Activated CD4-positive, alpha-beta T cell treated with anti-CD3 and anti-CD28 coated beads for 1 hour (primary cell): ENCODE measurements around the gene RNF145.

Source experiments
- DNase-seq: peaks from one replicate; pipeline ENCODE4 v3.0.0-alpha.2; 2020

The RNF145 gene

DNA sequence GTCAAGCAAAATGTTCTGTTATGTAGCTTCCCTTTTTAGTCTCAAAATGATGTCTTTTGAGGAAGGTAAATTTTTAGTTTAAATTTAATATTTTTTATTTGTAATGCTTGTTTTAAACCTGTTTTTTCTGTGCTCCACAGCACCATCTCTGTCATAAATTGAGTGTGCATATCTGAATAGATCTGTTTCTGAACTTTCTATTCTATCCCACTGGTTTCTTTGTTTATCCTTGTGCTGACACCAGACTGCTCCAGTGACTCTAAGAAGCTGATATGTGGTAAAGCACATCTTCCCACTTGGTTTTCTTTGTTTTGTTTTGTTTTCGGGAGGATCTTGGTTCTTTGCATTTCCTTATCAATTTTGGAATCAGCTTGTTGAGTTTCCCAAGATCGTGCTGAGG lies 7.1 kb upstream of the RNF145 start:
- no peak for DNase-seq

DNA sequence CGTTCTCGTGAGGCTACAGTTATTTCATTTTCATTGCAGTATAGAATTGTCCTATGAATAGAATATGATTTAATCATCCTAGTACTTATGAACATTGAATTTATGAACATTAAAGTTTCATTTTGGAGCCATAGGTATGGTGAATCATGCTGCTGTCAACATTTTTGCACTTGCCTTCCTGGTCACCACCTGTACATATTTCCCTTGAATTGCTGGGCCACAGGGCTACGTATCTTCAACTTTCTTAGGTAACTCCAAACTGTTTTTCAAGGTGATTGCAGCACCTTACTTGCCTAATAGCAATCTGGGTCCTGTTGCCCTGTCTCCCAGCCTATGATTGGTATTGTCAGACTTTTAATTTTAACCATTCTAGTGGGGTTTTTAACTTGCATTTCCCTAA lies 6.5 kb upstream of the RNF145 start:
- DNase-seq = no peak

DNA sequence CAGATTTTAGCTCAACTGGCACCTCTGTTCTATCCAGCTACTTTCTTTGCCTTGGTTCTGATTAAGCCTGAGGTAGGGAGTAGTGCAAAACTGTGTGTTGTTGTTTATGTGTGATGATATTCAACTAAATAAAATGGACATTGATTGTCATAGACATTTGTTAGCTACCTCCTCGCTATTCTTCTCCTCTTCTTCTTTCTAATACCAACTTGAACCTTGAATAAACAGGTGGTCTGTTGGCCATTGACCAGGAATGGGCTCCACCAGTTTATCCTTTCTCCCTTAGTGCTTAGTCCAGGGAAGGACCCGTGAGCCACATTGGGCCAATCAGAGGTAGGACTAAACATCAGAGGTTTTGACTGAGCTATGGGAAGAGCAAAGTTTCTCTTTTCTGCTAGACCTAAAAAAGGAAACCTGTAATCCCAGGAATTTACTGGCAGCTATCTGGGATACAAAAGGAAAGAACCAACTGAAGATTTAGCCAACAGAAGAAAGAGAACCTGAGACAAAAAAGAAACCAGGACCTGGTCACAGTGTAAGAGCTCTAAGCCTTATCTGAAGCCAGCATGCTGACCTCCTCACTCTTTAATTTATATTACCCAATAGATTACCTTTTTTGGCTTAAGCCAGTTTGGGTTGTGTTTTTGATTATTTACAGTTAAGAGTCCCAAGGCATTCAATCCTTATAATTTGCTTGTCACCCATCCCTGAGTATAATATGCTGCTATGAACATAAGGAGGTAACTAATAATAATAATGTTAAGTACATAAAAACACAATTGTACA lies 5.3 kb upstream of the RNF145 start:
- no peak for DNase-seq

DNA sequence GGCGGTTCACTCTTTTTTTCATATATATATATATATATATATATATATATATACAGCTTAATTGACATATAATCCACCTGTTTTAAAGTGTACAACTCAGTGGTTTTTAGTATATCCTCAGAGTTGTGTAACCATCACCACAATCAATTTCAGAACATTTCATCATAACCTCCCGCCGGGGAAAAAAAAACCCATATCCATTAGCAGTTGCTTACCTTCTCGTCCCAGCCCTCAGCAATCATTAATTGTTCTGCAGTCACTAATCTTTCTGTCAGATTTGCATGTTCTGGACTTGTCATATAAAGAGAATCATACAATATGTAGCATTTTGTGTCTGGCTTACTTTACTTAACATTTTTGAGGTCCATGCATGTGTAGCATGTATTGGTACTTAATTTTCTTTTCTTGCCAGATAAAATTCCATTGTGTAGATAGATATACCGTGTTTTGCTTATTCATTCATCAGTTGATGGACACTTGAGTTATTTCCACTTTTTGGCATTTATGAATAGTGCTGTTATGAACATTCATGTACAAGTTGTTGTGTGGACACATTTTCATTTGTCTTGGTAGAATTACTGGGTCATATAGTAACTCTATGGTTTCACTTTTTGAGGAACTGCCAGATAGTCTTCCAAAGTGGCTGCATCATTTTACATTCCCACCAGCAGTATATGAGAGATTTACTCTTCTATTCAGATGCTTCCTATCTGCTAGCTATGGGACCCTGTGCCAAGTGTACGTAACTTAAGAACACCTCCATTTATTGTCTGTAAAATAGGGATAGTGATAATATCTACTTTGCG lies 3.5 kb upstream of the RNF145 start:
- DNase-seq = no peak

DNA sequence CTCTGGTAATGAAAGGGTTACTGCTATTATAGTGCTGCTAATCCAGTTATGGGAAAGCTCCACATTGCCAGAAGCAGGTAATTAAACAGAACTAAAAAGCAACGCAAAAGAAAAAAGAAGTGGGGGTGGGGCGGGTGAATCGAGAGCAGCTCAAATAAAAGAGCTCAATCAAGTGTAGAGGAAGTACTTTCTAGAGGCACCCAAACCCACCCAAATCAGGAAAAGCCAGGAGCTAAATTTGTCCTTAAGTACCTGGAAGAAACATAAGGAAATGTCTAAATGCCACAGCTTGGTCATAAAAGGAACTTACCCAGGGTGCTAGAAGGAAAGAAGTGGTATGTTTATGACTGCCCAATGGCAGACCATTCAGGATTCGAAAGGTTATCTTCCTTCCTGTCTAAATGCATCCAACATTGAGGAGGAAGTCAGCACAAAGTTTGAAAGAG lies 2.4 kb upstream of the RNF145 start:
- no peak for DNase-seq

DNA sequence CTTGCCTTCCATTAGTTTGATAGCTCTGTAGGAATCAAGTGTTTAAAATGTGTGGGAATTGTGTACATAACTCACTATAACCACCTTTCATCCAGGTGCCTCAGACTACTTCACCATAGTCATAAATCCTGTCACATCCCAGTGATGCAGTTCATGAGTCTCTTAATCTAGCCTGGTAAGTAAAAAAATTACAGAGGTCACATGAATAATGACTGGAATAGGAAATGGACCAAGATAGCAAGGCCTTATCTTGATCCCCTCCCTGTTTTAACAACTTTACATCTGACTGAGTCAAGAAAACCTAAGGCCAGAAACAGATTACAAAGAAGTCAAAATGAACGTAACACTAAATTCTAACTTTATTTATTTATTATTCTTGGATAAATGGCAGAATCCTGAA lies 1.5 kb upstream of the RNF145 start:
- no peak for DNase-seq

DNA sequence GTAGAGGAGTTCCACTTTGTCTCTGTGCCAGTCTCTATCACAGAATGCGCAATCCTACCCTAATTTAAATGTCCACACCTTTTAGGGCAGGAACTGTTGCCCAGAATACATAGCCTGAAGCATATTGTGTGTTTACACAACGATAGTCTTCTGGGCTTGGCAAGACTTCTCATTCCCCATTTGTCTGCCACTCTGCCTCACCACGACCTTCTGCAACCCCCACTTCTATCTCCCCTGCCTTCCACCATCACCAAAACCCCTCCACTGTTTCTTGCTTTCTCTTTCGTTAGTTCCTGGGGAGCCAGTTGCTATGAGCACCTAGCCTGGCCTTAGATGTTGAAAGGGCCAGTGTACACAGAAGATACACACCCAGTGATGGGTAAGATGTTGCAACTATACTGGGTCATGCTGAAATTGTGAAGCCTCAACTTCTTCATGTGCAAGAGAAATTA lies 883 bp upstream of the RNF145 start:
- no peak for DNase-seq

DNA sequence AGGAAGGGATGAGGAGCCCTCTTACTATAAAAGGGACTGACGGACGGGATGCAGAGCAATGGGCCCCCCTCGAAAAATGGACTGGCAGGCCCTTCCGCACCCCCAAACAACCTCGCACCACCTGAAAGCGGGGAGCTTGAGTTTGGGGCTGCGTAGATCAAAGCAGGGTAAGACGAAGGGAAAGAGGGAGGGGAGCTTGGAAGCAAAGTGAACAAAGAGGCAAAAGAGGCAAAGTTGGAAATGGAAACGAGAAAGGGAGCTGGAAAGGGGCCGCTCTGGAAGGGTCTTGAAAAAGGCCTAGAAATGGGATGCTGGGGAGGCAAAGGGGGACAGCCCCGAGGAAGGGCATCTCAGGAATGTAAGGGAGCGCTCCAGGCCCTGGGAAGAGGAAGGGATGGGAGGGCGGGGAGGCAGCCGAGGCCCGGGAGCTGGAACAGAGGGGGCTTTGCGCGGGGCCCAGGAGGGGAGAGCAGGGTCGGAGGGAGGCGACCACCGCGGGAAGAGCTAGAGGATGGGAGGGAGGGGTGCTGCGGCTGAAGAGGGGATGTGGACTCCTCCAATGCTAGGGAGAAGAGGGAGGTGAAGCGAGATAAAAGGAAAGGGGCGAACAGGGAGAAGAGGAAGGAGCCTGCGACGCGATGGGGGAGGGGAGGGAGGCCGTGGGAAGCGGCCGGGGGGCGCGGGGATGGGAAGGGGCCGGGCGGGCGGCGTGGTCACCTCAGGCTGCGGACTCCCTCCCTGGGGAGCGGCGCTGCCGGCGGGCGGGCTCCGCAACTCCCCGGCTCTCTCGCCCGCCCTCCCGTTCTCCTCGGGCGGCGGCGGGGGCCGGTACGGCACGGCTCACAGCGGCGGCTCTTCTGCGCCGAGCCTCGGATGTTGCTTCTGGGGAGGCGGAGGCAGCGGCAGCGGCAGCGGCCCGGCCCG lies 577 bp downstream of the RNF145 start:
- DNase-seq = peak; percentile 9

DNA sequence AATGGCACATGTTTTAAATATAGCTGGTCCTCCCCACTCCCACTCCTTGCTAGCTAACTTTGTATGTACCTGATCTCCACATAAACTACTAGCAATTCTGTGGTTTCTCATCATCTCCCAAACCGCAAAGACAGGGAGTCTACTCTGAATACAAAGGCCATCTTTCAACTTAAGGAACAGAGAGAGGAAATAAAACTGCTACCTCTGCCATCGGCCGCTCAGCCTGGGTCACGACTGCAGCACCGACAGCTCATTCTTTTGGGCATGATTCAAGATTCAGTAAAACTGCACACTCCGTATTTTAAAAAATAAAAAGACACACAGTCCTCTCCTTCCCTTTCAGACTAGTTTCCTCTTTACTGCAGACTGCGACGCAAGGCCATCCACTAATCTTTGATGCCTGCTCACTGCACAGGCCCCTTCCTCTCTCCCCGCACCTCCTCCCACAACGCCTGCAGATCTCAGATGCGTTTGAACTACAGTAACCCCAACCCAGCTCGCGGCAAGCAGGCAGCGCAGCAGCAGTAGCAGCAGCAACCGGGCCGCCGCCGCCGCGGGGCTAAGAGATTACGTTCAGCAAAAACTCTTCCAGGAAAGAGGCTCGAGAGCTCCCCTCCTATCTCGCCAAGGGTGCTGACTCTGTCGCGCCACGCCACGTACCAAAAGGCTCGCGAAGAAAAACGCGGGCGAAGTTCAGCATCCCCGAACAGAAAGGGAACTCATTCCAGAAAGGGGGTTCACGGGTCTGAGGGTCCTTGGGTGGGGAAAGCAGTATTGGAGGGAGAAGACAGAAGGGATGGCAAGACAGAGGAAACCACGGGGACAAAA lies 1.5 kb downstream of the RNF145 start:
- peak; percentile 73 for DNase-seq

DNA sequence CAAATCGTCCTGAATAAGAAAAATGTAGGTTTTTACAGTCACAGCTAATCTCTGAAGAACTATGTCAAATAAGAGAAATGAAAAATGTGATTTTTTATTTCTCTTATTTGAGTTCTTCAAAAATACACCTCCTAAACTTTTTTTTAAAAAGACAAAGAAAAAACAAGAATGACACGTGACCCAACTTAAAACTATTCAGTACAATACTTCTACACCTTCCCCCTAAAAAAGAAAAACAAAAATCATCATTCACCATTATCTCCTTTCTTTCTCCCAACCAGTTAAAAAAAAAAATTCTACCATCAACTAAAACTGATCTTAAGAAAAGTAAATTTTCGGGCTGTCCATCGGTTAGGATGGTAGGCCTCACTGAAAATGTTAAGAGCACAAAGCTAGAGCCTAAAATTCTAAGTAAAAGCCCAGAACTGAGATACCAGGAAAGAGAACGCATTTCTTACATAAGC lies 2.1 kb downstream of the RNF145 start:
- DNase-seq = no peak

DNA sequence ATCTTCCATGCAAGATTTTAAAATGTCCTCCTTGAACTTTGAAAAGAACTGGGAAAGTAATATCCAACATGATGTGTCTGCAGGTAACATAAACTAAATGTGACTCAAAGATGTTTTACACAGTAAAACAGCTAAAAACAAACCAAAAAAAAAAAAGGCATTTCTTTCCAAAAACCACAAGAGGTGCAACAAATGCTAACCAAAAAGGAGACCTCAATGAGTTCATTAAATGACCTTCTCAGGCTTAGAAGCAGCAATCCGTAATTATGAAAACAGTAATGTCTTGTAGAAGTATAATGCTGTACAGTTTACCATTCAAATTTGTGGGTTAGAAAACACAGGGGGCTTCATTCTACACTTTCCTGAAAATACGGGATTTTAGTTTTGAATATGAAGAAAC lies 2.5 kb downstream of the RNF145 start:
- no peak for DNase-seq

DNA sequence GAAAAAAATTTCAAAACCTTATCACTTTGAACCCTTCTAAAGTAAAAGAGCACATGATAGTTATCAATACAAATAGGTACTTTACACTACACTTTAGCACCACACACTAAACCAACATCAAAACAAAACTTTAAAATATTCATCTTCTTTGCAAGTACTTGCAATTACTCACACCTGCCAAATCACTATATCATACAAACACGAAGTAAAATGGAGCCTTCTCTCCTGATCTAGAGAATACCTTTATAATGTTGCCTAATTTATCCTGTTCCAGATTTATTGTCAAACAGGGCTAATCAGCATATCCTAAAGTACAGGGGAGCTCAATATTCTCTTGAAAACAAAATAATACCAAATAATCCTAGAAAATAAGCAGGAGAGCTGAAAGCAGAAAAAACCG lies 3.0 kb downstream of the RNF145 start:
- DNase-seq = no peak

DNA sequence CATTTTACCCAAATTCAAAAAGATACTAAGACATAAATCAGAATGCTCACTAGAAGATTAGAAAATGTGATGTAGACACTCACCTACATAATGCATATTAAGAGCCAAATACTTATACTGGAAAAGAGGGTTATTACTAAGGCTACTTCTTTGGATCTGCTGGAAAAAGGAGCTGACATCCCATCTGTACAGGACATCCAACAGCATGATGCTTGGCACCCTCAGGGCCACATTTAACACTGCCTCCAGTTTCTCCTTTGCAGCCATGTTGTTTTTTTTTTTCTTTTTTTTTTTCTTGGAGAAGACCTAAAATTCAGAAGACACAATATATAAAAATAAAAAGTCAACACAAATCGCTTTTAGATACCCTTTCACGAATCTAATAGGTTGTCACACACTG lies 6.0 kb downstream of the RNF145 start:
- DNase-seq = no peak

DNA sequence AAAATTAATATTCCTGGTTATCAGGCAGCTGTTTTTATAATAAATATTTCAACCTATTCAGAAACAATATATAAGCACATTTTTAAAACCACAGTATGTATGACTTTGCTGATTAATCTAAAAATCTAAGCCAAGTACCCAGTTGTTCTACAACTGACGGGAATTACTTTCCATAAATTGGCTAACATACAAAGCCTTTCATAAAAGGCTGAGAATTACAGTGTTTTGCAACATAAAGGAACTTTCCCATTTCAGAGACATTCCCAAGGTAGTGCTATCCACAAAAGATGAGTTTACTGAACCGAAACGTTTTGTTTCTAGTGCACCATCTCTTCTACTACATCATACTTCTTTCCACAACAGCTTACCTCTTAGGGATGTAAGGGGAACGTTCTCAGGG lies 7.2 kb downstream of the RNF145 start:
- DNase-seq = no peak

DNA sequence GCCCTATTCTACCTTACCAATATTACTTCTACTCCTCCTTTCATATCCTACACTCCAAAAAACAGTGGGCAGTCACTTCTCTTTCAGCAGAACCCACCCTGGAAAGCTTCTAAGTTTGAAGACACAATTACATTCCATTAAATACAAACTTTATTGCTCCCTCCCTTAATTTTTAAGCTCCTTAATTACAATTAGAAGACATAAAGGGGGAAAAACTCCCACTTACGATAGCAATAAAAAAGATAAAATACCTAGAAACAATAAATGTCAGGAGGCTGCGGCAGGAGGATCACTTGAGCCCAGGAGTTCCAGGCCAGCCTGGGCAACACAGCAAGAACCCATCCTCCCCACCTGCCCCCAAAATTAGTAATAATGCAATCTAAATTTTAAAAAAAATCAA lies 9.6 kb downstream of the RNF145 start:
- no peak for DNase-seq

DNA sequence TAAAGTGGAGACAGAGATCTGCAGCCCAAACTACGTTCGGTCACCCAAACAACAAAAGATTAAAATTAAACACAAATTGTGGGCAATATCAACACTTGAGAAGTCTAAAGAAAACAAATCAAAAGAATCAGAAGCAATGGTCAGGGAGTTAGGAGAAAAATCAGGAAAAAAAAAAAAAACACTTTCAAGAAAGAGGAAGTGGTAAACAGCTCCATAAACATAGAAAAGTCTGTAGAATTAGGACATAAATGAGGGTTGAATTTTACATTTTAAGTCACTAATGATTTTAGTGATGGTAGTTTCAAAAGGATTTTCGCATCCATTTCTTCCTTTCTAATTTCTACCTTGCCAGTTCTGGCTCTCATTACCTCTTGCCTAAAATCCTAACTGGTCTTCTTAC lies 10.1 kb downstream of the RNF145 start:
- DNase-seq = no peak

DNA sequence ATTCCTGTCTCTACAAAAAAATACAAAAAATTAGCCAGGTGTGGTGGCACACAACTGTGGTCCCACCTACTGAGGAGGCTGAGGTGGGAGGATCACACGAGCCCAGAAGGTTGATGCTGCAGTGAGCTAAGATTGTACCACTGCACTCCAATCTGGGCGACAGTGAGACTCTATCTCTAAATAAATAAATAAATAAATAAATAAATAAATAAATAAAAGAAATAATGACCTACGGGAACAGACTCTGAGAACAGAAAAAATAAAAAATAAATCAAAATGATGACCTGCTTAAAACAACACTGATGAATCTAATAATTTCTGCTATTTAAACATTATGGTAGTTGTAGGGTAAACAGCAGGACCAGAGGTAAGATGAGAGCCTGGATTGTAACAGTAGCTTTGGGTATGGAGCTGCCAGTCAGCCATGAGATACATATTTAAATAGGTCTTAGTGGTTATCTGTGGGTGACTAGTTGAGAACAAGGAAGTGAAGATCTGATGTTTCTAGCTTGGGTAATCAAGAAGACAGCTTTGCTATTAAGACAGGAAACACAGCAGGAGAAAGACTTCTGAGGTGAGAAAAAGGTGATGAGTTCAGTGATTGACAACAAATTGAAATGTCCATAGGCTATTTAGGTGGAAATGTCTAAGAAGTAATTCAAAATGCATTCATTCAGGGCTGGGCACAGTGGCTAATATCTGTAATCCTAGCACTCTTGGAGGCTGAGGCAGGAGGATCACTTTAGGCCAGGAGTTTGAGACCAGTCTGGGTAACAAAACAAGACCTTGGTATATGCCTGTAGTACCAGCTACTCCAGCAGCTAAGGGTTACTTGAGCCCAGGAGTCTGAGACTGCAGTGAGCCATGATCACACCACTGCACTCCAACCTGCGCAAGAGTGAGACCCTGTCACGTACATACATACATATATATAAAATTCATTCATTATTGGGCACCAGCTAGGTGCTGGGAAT lies 11.0 kb downstream of the RNF145 start:
- no peak for DNase-seq

DNA sequence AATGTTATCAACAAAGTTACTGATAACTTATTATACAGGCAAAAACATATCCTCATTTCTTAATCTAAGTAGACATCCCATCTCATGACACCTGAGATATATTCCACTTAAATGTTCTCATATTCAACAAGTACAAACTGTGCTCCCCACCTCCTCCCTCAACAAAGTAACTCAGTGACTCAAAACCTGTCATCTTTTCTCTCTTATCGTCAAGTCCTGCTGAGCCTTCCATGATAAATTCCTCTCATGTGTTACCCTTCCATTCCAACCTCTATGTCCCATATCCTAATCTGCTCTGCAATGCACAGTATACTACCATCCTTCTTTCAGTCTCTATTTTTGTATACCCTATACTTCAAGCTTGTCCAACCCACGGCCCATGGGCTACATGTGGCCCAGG lies 13.6 kb downstream of the RNF145 start:
- no peak for DNase-seq

DNA sequence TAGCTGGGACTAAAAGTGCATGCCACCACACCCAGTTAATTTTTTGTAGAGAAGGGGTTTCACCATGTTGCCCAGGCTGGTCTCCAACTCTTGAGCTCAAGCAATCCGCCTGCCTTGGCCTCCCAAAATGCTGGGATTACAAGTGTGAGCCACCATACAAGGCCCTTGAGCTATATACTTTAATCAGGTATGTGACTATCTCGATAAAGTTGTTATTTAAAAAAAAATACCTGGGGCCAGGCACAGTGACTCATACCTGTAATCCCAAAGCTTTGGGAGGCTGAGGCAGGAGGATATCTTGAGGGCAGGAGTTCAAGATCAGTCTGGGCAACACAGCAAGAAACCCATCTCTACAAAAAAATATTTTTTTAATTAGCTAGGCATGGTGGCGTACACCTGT lies 19.2 kb downstream of the RNF145 start:
- no peak for DNase-seq

DNA sequence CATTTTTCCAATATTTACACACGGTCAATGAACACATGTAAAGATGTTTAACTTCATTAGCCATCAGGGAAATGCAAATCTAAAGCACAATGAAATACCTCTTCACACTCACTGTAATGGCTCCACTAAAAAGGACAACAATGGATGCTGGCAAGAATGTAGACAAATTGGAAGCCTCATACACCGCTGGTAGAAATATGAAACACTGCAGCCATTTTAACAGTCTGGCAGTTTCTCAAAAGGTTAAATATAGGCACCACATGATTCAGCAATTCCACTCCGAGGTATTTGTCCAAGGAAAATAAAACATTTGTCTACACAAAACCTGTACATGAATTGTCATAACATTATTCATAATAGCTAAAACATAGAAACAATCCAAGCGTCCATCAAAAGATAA lies 20.0 kb downstream of the RNF145 start:
- DNase-seq = no peak

DNA sequence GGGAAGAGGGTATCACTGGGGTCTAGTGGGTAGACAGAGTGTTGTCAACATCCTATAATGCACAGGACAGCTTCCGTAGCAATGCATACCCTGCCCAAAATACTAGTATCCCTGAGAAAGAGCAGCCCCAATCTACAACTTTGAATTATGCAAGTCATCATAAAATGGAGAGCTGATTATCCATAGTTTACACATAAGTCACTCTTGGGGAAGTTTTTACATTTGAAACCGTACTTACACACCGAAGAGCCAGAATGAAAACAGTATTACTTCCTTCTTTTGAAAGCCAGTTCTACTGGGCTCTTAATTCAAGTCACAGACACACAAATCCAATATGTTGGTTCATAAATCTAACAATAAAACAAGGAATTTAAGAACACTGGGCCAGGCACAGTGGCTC lies 21.6 kb downstream of the RNF145 start:
- DNase-seq = no peak
